GM20431 (cell line): Measurements from ENCODE around the gene ARAP3.

Experiments
- in situ Hi-C: fragments of 300-500 bp; cut with MseI, MboI; formaldehyde crosslinking; loops from one replicate; pipeline ENCODE4 v1.15.0; 2020; ENCODE audit warnings: low sequenced_read_pairs; ENCODE audit not compliant: unreplicated experiment

ARAP3 gene

GRCh38 chr5:141649972-141650371 is 32.1 kb downstream of the ARAP3 start:
- in situ Hi-C loops: no loop called here

GRCh38 chr5:141649056-141649688 is 32.9 kb downstream of the ARAP3 start:
- in situ Hi-C loops: no loop called here

GRCh38 chr5:141647851-141648250 is 34.2 kb downstream of the ARAP3 start:
- in situ Hi-C loops: no loop called here

- in situ Hi-C loops: no loop called here
Observed at GRCh38 chr5:141647242-141647641, 34.8 kb downstream of the ARAP3 start.

- in situ Hi-C loops: no loop called here
Observed at GRCh38 chr5:141646026-141646425, 36.0 kb downstream of the ARAP3 start.

- in situ Hi-C loops: no loop called here
Observed at GRCh38 chr5:141641634-141642267, 40.3 kb downstream of the ARAP3 start.

- in situ Hi-C loops: no loop called here
Observed at GRCh38 chr5:141640698-141641097, 41.3 kb downstream of the ARAP3 start.

- in situ Hi-C loops: no loop called here
Observed at GRCh38 chr5:141640051-141640415, 42.0 kb downstream of the ARAP3 start.

GRCh38 chr5:141639357-141640050 is 42.5 kb downstream of the ARAP3 start:
- in situ Hi-C loops: loop anchor here (10.0 kb wide), 1 partner anchor 55 kb away; no protein-coding TSS in a partner anchor

- in situ Hi-C loops: loop anchor here (10.0 kb wide), 1 partner anchor 54 kb away; no protein-coding TSS in a partner anchor
Observed at GRCh38 chr5:141638771-141639170, 43.3 kb downstream of the ARAP3 start.

- in situ Hi-C loops: loop anchor here (10.0 kb wide), 1 partner anchor 53 kb away; no protein-coding TSS in a partner anchor
Observed at GRCh38 chr5:141637767-141638419, 44.1 kb downstream of the ARAP3 start.

GRCh38 chr5:141637123-141637766 is 44.8 kb downstream of the ARAP3 start:
- in situ Hi-C loops: loop anchor here (10.0 kb wide), 1 partner anchor 52 kb away; no protein-coding TSS in a partner anchor

- in situ Hi-C loops: loop anchor here (10.0 kb wide), 1 partner anchor 52 kb away; no protein-coding TSS in a partner anchor
Observed at GRCh38 chr5:141636413-141637122, 45.5 kb downstream of the ARAP3 start, which contains the start of the genes HDAC3 and RELL2. Gene HDAC3 (minus strand): TSS chr5:141636849. CDS start chr5:141636790, 59 bp downstream. Gene RELL2 (plus strand): TSS chr5:141636997. CDS start chr5:141638226, 1,229 bp downstream.

GRCh38 chr5:141636106-141636412 is 46.0 kb downstream of the ARAP3 start:
- in situ Hi-C loops: loop anchor here (10.0 kb wide), 1 partner anchor 51 kb away; no protein-coding TSS in a partner anchor

GRCh38 chr5:141635646-141636045 is 46.4 kb downstream of the ARAP3 start:
- in situ Hi-C loops: loop anchor here (10.0 kb wide), 1 partner anchor 51 kb away; no protein-coding TSS in a partner anchor

GRCh38 chr5:141634720-141635119 is 47.3 kb downstream of the ARAP3 start:
- in situ Hi-C loops: loop anchor here (10.0 kb wide), 1 partner anchor 50 kb away; no protein-coding TSS in a partner anchor

GRCh38 chr5:141633871-141634561 is 48.0 kb downstream of the ARAP3 start:
- in situ Hi-C loops: loop anchor here (10.0 kb wide), 1 partner anchor 49 kb away; no protein-coding TSS in a partner anchor

- in situ Hi-C loops: loop anchor here (10.0 kb wide), 1 partner anchor 48 kb away; no protein-coding TSS in a partner anchor
Observed at GRCh38 chr5:141632650-141633049, 49.4 kb downstream of the ARAP3 start.
